DOHH2 (cell line): Measurements from ENCODE around the gene TBC1D22A.

Source experiments
- CTCF ChIP-seq: fragments of 200-600 bp; sonication (generic); IDR thresholded peaks from one replicate; pipeline ENCODE4 v1.5.1; 2014; ENCODE audit warnings: antibody characterized with exemption, mild to moderate bottlenecking, low read depth, low read length; ENCODE audit not compliant: poor library complexity, severe bottlenecking
- EZH2phosphoT487 ChIP-seq: fragments of 200-600 bp; sonication (generic); IDR thresholded peaks from 2 replicates; pipeline ENCODE4 v1.6.1; 2017; ENCODE audit warnings: borderline replicate concordance, mild to moderate bottlenecking, antibody characterized with exemption, low read length, moderate library complexity, mixed read lengths

GRCh38 chr22:47100019-47100418 lies 337.6 kb downstream of the TBC1D22A start:
- no peak for TF ChIP-seq CTCF
- TF ChIP-seq EZH2phosphoT487, result no peak
